H9 (cell line): ENCODE data around the gene ZNF766. TPM values are rescaled to one million over a fixed set of nuclear protein-coding genes. Genes with fewer than 3 reads are reported as not detected.
"Not testable (repeated sequence)": the region's sequence is repeated elsewhere in the genome, so short reads cannot be mapped to it uniquely, and the experiment has no call there.

Experiments used
- DNase-seq: peaks from one replicate; pipeline ENCODE4 v3.0.0-alpha.2; 2017
- H2AFZ ChIP-seq: one replicate; pipeline ENCODE4 v1.6.1; 2013; ENCODE audit warnings: mild to moderate bottlenecking, low read length, control low read depth, moderate library complexity
- H2AK5ac ChIP-seq: 2 replicates; pipeline ENCODE4 v1.6.1; 2013; ENCODE audit warnings: low read length, control low read depth, mixed read lengths; ENCODE audit not compliant: insufficient read length
- H2BK120ac ChIP-seq: one replicate; pipeline ENCODE4 v1.6.1; 2013; ENCODE audit warnings: low read depth, mild to moderate bottlenecking, low read length, control low read depth, inconsistent platforms; ENCODE audit not compliant: poor library complexity, severe bottlenecking
- H2BK12ac ChIP-seq: 2 replicates; pipeline ENCODE4 v1.6.1; 2013; ENCODE audit warnings: low read length, control low read depth, mixed read lengths, low read depth; ENCODE audit not compliant: insufficient read length
- H2BK15ac ChIP-seq: 2 replicates; pipeline ENCODE4 v1.6.1; 2013; ENCODE audit warnings: low read depth, low read length, control low read depth
- H2BK20ac ChIP-seq: one replicate; pipeline ENCODE4 v1.6.1; 2013; ENCODE audit warnings: low read depth, mild to moderate bottlenecking, low read length, control low read depth, inconsistent platforms; ENCODE audit not compliant: poor library complexity, severe bottlenecking
- H2BK5ac ChIP-seq: 2 replicates; pipeline ENCODE4 v1.6.1; 2013; ENCODE audit warnings: low read length, control low read depth, mixed read lengths; ENCODE audit not compliant: insufficient read length
- H3K14ac ChIP-seq: 2 replicates; pipeline ENCODE4 v1.6.1; 2013; ENCODE audit warnings: low read length, control low read depth; ENCODE audit not compliant: insufficient read depth
- H3K18ac ChIP-seq: 2 replicates; pipeline ENCODE4 v1.6.1; 2013; ENCODE audit warnings: low read depth, mild to moderate bottlenecking, mixed read lengths, low read length, control low read depth; ENCODE audit not compliant: insufficient read length
- H3K23ac ChIP-seq: 2 replicates; pipeline ENCODE4 v1.6.1; 2013; ENCODE audit warnings: low read length, control low read depth, mixed read lengths, low read depth; ENCODE audit not compliant: insufficient read length
- H3K23me2 ChIP-seq: 2 replicates; pipeline ENCODE4 v1.6.1; 2013; ENCODE audit warnings: low read depth, mild to moderate bottlenecking, mixed read lengths, low read length, control low read depth; ENCODE audit not compliant: insufficient read length, poor library complexity, severe bottlenecking
- H3K27ac ChIP-seq: 2 replicates; pipeline ENCODE4 v1.5.1; 2013; ENCODE audit warnings: low read length, control low read depth, mixed read lengths, low read depth; ENCODE audit not compliant: insufficient read length
- H3K27me3 ChIP-seq: 2 replicates; pipeline ENCODE4 v1.6.1; 2013; ENCODE audit warnings: low read length, control low read depth, inconsistent platforms; ENCODE audit not compliant: insufficient read depth
- H3K4ac ChIP-seq: 2 replicates; pipeline ENCODE4 v1.6.1; 2013; ENCODE audit warnings: low read depth, mild to moderate bottlenecking, control low read depth, inconsistent platforms, low read length, moderate library complexity
- H3K4me1 ChIP-seq: 2 replicates; pipeline ENCODE4 v1.6.1; 2013; ENCODE audit warnings: low read length, control low read depth, inconsistent platforms; ENCODE audit not compliant: insufficient read depth
- H3K4me2 ChIP-seq: 2 replicates; pipeline ENCODE4 v1.6.1; 2013; ENCODE audit warnings: low read length, control low read depth, mixed read lengths; ENCODE audit not compliant: insufficient read length, insufficient read depth
- H3K56ac ChIP-seq: 2 replicates; pipeline ENCODE4 v1.6.1; 2013; ENCODE audit warnings: low read depth, mild to moderate bottlenecking, mixed read lengths, low read length, control low read depth; ENCODE audit not compliant: insufficient read length
- H3K79me1 ChIP-seq: 2 replicates; pipeline ENCODE4 v1.6.1; 2013; ENCODE audit warnings: low read depth, mild to moderate bottlenecking, moderate library complexity, low read length, control low read depth, inconsistent platforms; ENCODE audit not compliant: insufficient read depth, poor library complexity, severe bottlenecking
- H3K79me2 ChIP-seq: 2 replicates; pipeline ENCODE4 v1.6.1; 2013; ENCODE audit warnings: low read length, control low read depth, inconsistent platforms; ENCODE audit not compliant: insufficient read depth
- H3K9ac ChIP-seq: 2 replicates; pipeline ENCODE4 v1.6.1; 2013; ENCODE audit warnings: low read length, control low read depth, mixed read lengths; ENCODE audit not compliant: insufficient read length; ENCODE audit errors: extremely low read depth
- H3K9me3 ChIP-seq: one replicate; pipeline ENCODE4 v1.6.1; 2013; ENCODE audit warnings: low read depth, low read length, inconsistent platforms; ENCODE audit not compliant: control insufficient read depth
- H3T11ph ChIP-seq: one replicate; pipeline ENCODE4 v1.6.1; 2013; ENCODE audit warnings: mild to moderate bottlenecking, low read length, control low read depth, inconsistent platforms
- H4K20me1 ChIP-seq: one replicate; pipeline ENCODE4 v1.6.1; 2013; ENCODE audit not compliant: control insufficient read depth, insufficient read length, insufficient read depth
- H4K5ac ChIP-seq: 2 replicates; pipeline ENCODE4 v1.6.1; 2013; ENCODE audit warnings: low read depth, mild to moderate bottlenecking, mixed read lengths, low read length, control low read depth; ENCODE audit not compliant: insufficient read length
- H4K8ac ChIP-seq: replicated peaks from 2 replicates; pipeline ENCODE4 v1.6.1; 2013; ENCODE audit warnings: low read length, control low read depth, mixed read lengths, low read depth; ENCODE audit not compliant: insufficient read length
- H4K91ac ChIP-seq: 2 replicates; pipeline ENCODE4 v1.6.1; 2013; ENCODE audit warnings: low read depth, mild to moderate bottlenecking, moderate library complexity, mixed read lengths, low read length, control low read depth; ENCODE audit not compliant: insufficient read length
- H3K27ac Mint-ChIP-seq, 3 experiments: 2 replicates in 2 of 3; 3 replicates in 1 of 3; pipeline ENCODE4 v1.8.0; 2020 to 2021; ENCODE audit warnings: mixed read lengths in 3 of 3, mild to moderate bottlenecking in 1 of 3, moderate library complexity in 1 of 3
- H3K27me3 Mint-ChIP-seq: 2 replicates; pipeline ENCODE4 v1.8.0; 2021; ENCODE audit warnings: low read depth, mild to moderate bottlenecking, moderate library complexity, mixed read lengths
- H3K36me3 Mint-ChIP-seq, 3 experiments: 2 replicates in 2 of 3; 3 replicates in 1 of 3; pipeline ENCODE4 v1.8.0; 2020 to 2021; ENCODE audit warnings: low read depth in 3 of 3, mixed read lengths in 3 of 3; ENCODE audit not compliant: insufficient read depth in 1 of 3
- H3K4me1 Mint-ChIP-seq, 2 experiments: 2 replicates each; pipeline ENCODE4 v1.8.0; 2020; ENCODE audit warnings: mixed read lengths in 2 of 2
- H3K4me3 Mint-ChIP-seq, 2 experiments: 2 replicates in 1 of 2; 3 replicates in 1 of 2; pipeline ENCODE4 v1.8.0; 2020 to 2021; ENCODE audit warnings: mild to moderate bottlenecking in 2 of 2, mixed read lengths in 2 of 2, moderate library complexity in 1 of 2
- H3K9me3 Mint-ChIP-seq, 2 experiments: 2 replicates in 1 of 2; 3 replicates in 1 of 2; pipeline ENCODE4 v1.8.0; 2020; ENCODE audit warnings: mild to moderate bottlenecking in 2 of 2, mixed read lengths in 2 of 2, moderate library complexity in 1 of 2
- CTCF ChIP-seq: fragments of 200-600 bp; sonication (generic); conservative IDR thresholded peaks from 3 replicates; pipeline ENCODE4 v1.8.0; 2021; ENCODE audit warnings: antibody characterized with exemption, mild to moderate bottlenecking
- WGBS: extraction: QIAGEN DNeasy Blood & Tissue Kit; methylation state at CpG from one replicate; pipeline ENCODE4 v1.1.7; 2013; ENCODE audit warnings: missing lambda C conversion rate, low lambda C conversion rate, mixed read lengths; ENCODE audit not compliant: insufficient read length; ENCODE audit errors: extremely low coverage; 5-methylcytosine and 5-hydroxymethylcytosine counted together
- total RNA-seq: library from RNA; stranded (reverse); gene quantifications from 2 replicates; pipeline ENCODE4 v1.2.1, GENCODE V29; 2021

The ZNF766 gene
- total RNA-seq, 1 experiment from 2014 or later, result 33.6 TPM

GRCh38 chr19:52336791-52337381 is 67.5 kb downstream of the ZNF766 start:
- H3K27me3 ChIP-seq, result no peaks in the 10 kb centered on the region
- H3K56ac ChIP-seq, result no peak overlapping the region
- no peak overlapping the region for H4K5ac ChIP-seq
- H2BK12ac ChIP-seq, result no peak overlapping the region
- peak overlapping the region; percentile 79 for H3K9ac ChIP-seq
- H3K14ac ChIP-seq, result no peak overlapping the region; the same call in 1 of the 2 replicates
- H3K9me3 Mint-ChIP-seq, result peaks cover 22 to 33% of the 10 kb centered on the region in 2 experiments
- H3K4me1 ChIP-seq, result no peaks in the 10 kb centered on the region
- H3K27ac ChIP-seq, result no peak overlapping the region
- H2AFZ ChIP-seq, result peak overlapping the region; percentile 63
- H3K4me3 Mint-ChIP-seq, result peak overlapping the region; percentile 90 to 95
- no peak overlapping the region for H3K4ac ChIP-seq
- no peak overlapping the region for H2BK15ac ChIP-seq
- H3K23ac ChIP-seq, result no peak overlapping the region
- peak overlapping the region in 2 of 3 experiments; percentile 92 to 93; a peak in 4 of 7 replicates for H3K27ac Mint-ChIP-seq
- H3K27me3 Mint-ChIP-seq, result peaks cover 8% of the 10 kb centered on the region
- peaks cover 9 to 17% (median 14%) of the 10 kb centered on the region in 3 experiments for H3K36me3 Mint-ChIP-seq
- no peak for DNase-seq
- peaks cover 5% of the 10 kb centered on the region for H3K23me2 ChIP-seq
- no peak overlapping the region for H2AK5ac ChIP-seq
- H2BK120ac ChIP-seq, result no peak overlapping the region
- no peaks in the 10 kb centered on the region for H3K79me2 ChIP-seq
- no peaks in the 10 kb centered on the region for H4K20me1 ChIP-seq
- no CpG with 5 or more reads among the region's 9 CpGs for WGBS
- peaks cover 9% of the 10 kb centered on the region in 2 experiments for H3K4me1 Mint-ChIP-seq
- no peak overlapping the region for H4K8ac ChIP-seq
- no peak overlapping the region for H3T11ph ChIP-seq
- no peak for TF ChIP-seq CTCF
- H2BK5ac ChIP-seq, result no peak overlapping the region
- H4K91ac ChIP-seq, result no peak overlapping the region
- no peaks in the 10 kb centered on the region for H3K79me1 ChIP-seq
- H3K4me2 ChIP-seq, result peak overlapping the region; percentile 81
- peak overlapping the region; percentile 88 for H3K18ac ChIP-seq
- H3K9me3 ChIP-seq, result peaks cover 14% of the 10 kb centered on the region
- H2BK20ac ChIP-seq, result no peak overlapping the region

GRCh38 chr19:52339022-52339421 is 69.6 kb downstream of the ZNF766 start:
- not testable (repeated sequence) for H2AK5ac ChIP-seq, H3T11ph ChIP-seq, H3K9ac ChIP-seq, H2BK12ac ChIP-seq, H2BK20ac ChIP-seq, H3K4me1 ChIP-seq, H3K56ac ChIP-seq, H3K36me3 Mint-ChIP-seq, H2BK120ac ChIP-seq, H3K79me2 ChIP-seq, H3K4me2 ChIP-seq, H3K27ac ChIP-seq, H3K79me1 ChIP-seq, H3K27me3 Mint-ChIP-seq, H2AFZ ChIP-seq, H3K18ac ChIP-seq, H3K23ac ChIP-seq, H4K5ac ChIP-seq, H3K23me2 ChIP-seq, H3K27ac Mint-ChIP-seq, H3K14ac ChIP-seq, H3K9me3 ChIP-seq, H3K4ac ChIP-seq, H2BK5ac ChIP-seq, H4K8ac ChIP-seq, H3K4me3 Mint-ChIP-seq, H3K27me3 ChIP-seq, H4K91ac ChIP-seq, H2BK15ac ChIP-seq, DNase-seq, H4K20me1 ChIP-seq
- Mint-ChIP-seq H3K9me3 (peaks cover 4 to 13% of the 10 kb centered on the region in 2 experiments; a peak in 3 of 5 replicates), H3K4me1 (peaks cover 9 to 11% of the 10 kb centered on the region in 2 experiments)
- WGBS, result no CpG with 5 or more reads among the region's 3 CpGs
